COLO829 (cell line): ENCODE data around the gene EFHB.
"Not testable (repeated sequence)": the region's sequence is repeated elsewhere in the genome, so short reads cannot be mapped to it uniquely, and the experiment has no call there.

Experiments used
- DNase-seq: peaks from one replicate; pipeline ENCODE4 v3.0.0; 2012; ENCODE audit warnings: low spot score

Gene EFHB

GRCh38 chr3:19931767-19932188 lies 2.2 kb downstream of the EFHB start:
- DNase-seq, result no peak

- DNase-seq, result no peak
Observed at GRCh38 chr3:19931180-19931692, 2.8 kb downstream of the EFHB start.

- no peak for DNase-seq
Observed at GRCh38 chr3:19920401-19921080, 13.5 kb downstream of the EFHB start.

- no peak for DNase-seq
Observed at GRCh38 chr3:19917167-19917566, 16.9 kb downstream of the EFHB start.

- no peak for DNase-seq
Observed at GRCh38 chr3:19911452-19911851, 22.6 kb downstream of the EFHB start.

GRCh38 chr3:19907523-19907922 lies 26.5 kb downstream of the EFHB start:
- no peak for DNase-seq

GRCh38 chr3:19903649-19904048 lies 30.4 kb downstream of the EFHB start:
- DNase-seq, result no peak

- no peak for DNase-seq
Observed at GRCh38 chr3:19901918-19902317, 32.1 kb downstream of the EFHB start.

- DNase-seq, result no peak
Observed at GRCh38 chr3:19901337-19901736, 32.7 kb downstream of the EFHB start.

- not testable (repeated sequence) for DNase-seq
Observed at GRCh38 chr3:19899833-19900232, 34.2 kb downstream of the EFHB start.

- DNase-seq, result no peak
Observed at GRCh38 chr3:19899264-19899663, 34.8 kb downstream of the EFHB start.

GRCh38 chr3:19898721-19899120 lies 35.3 kb downstream of the EFHB start:
- peak; percentile 28 for DNase-seq

- DNase-seq, result no peak
Observed at GRCh38 chr3:19891740-19892139, 42.3 kb downstream of the EFHB start.

GRCh38 chr3:19888428-19889152 lies 45.4 kb downstream of the EFHB start:
- DNase-seq, result no peak

GRCh38 chr3:19887122-19887521 lies 46.9 kb downstream of the EFHB start:
- DNase-seq, result not testable (repeated sequence)

- no peak for DNase-seq
Observed at GRCh38 chr3:19886404-19886803, 47.6 kb downstream of the EFHB start.

- DNase-seq, result peak; percentile 50
Observed at GRCh38 chr3:19885468-19885867, 48.5 kb downstream of the EFHB start.

- no peak for DNase-seq
Observed at GRCh38 chr3:19881852-19882251, 52.2 kb downstream of the EFHB start.

- DNase-seq, result no peak
Observed at GRCh38 chr3:19881036-19881435, 53.0 kb downstream of the EFHB start.

- DNase-seq, result no peak
Observed at GRCh38 chr3:19877656-19878055, 56.4 kb downstream of the EFHB start.

GRCh38 chr3:19866751-19867347 lies 67.2 kb downstream of the EFHB start:
- no peak for DNase-seq

- DNase-seq, result not testable (repeated sequence)
Observed at GRCh38 chr3:19855318-19855717, 78.7 kb downstream of the EFHB start.

- DNase-seq, result not testable (repeated sequence)
Observed at GRCh38 chr3:19846609-19847008, 87.4 kb downstream of the EFHB start.
